ENCODE measurements around the gene GNAQ. TPM values are rescaled to one million over a fixed set of nuclear protein-coding genes. Genes with fewer than 3 reads are reported as not detected.
"Not testable (repeated sequence)": the region's sequence is repeated elsewhere in the genome, so short reads cannot be mapped to it uniquely, and the experiment has no call there.

The GNAQ gene
- total RNA-seq, 1 donor from 2014 or later: 20.6 TPM

- no peak overlapping the region for H3K4me3 ChIP-seq (ENCODE audit: low read depth, low read length)
- DNase-seq (ENCODE audit: low read depth): peak; percentile 13
- no peak for TF ChIP-seq CTCF (conservative IDR thresholded peaks at IDR 0.05; ENCODE audit: low read depth, low read length)
Observed at GRCh38 chr9:77712533-77713130, 319.0 kb downstream of the GNAQ start.

DNA sequence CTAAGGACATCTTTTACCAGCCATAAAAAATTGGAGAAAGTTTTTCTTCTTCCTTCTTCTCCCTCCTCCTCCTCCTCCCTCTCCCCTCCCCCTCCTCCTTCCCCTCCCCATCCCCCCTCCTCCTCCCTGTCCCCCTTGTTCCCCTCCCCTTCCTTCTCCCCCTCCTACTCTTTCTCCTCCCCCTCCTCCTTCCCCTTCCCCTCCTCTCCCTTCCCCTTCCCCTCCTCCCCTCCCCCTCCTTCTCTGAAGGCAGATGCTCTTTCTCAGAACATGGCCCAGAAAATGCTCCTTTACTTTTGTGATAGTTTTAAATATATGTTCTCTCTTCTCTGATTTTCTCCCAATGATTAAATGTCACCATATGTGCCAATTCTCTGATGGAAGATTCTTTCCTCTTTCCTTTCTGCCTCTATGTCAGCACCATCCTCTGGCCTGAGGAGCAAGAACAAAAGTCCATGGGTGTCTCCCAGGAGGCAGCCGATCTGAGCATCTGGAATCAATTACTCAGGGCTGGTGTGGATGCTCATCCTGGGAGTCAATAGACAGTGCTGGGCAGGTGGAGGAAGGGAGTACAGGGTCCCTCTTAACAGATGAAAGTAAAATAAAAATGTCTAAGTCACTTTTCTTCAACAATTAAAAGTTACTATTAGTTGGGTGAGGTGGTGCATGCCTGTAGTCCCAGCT, 320.5 kb downstream of the GNAQ start:
- TF ChIP-seq CTCF (conservative IDR thresholded peaks at IDR 0.05; ENCODE audit: low read depth, low read length): no peak
- no peak for DNase-seq (ENCODE audit: low read depth)
- no peak overlapping the region for H3K4me3 ChIP-seq (ENCODE audit: low read depth, low read length)

- no peak overlapping the region for H3K4me3 ChIP-seq (ENCODE audit: low read depth, low read length)
- no peak for TF ChIP-seq CTCF (conservative IDR thresholded peaks at IDR 0.05; ENCODE audit: low read depth, low read length)
- DNase-seq (ENCODE audit: low read depth): no peak
Observed at GRCh38 chr9:77710316-77710715, 321.3 kb downstream of the GNAQ start.

GRCh38 chr9:77708064-77708815, 323.4 kb downstream of the GNAQ start:
- H3K4me3 ChIP-seq (ENCODE audit: low read depth, low read length): no peak overlapping the region
- TF ChIP-seq CTCF (conservative IDR thresholded peaks at IDR 0.05; ENCODE audit: low read depth, low read length): no peak
- peak; percentile 46 for DNase-seq (ENCODE audit: low read depth)

- H3K4me3 ChIP-seq (ENCODE audit: low read depth, low read length): no peak overlapping the region
- DNase-seq (ENCODE audit: low read depth): peak; percentile 97
- TF ChIP-seq CTCF (conservative IDR thresholded peaks at IDR 0.05; ENCODE audit: low read depth, low read length): no peak
Observed at GRCh38 chr9:77707383-77708063, 324.1 kb downstream of the GNAQ start.

DNA sequence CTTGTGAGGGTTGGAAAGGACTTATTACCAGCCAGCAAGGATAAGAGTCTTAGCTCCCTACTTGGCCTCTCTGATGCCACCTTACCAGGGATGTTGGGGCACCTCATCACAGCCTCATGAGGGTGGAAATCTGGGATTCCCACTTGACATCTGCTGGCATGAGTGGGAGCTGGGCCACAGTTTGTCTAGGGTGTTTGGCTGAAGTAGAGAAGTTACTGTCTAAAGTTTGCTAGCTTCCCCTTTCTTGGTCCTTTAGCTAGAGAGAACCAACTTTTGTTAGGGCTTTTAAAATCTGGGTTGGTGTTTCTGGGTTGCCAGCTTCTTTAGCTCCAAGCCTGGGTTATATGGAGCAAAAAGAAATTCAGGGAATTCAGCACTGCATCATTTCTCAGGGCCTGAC, 326.0 kb downstream of the GNAQ start:
- no peak for DNase-seq (ENCODE audit: low read depth)
- no peak overlapping the region for H3K4me3 ChIP-seq (ENCODE audit: low read depth, low read length)
- TF ChIP-seq CTCF (conservative IDR thresholded peaks at IDR 0.05; ENCODE audit: low read depth, low read length): no peak

DNA sequence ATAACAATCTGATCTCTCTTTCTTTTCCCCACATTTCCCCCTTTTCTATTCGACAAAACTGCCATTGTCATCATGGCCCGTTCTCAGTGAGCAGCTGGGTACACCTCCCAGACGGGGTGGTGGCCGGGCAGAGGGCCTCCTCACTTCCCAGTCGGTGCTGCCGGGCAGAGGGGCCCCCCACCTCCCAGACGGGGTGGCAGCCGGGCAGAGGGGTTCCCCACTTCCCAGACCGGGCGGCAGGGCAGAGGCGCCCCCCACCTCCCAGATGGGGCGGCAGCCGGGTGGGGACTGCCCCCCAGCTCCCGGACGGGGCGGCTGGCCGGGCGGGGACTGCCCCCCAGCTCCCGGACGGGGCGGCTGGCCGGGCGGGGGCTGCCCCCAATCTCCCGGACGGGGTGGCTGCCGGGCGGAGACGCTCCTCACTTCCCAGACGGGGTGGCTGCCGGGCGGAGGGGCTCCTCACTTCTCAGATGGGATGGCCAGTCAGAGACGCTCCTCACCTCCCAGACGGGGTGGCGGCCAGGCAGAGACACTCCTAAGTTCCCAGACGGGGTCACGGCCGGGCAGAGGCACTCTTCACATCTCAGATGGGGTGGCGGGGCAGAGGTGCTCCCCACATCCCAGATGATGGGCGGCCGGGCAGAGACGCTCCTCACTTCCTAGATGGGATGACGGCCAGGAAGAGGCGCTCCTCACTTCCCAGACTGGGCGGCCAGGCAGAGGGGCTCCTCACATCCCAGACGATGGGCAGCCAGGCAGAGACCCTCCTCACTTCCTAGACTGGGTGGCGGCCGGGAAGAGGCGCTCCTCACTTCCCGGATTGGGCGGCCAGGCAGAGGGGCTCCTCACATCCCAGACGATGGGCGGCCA, 328.9 kb downstream of the GNAQ start:
- DNase-seq (ENCODE audit: low read depth); H3K4me3 ChIP-seq (ENCODE audit: low read depth, low read length): not testable (repeated sequence)

Data from epithelial cell of proximal tubule (primary cell).